Measurements from ENCODE around the gene NTPCR.

The NTPCR gene
- 8.7 to 41.6 (median 20.8) reads per million in 9 experiments for total RNA-seq

GRCh38 chr1:232950197-232951176 is at the start of gene NTPCR:
TSS of gene NTPCR (plus strand) at chr1:232950611. CDS start at chr1:232950711, 100 bp downstream.
- ATAC-seq (replicated peaks) (peak; percentile 75), DNase-seq (peak; percentile 93 to 95 (median 94))
- Mint-ChIP-seq H3K4me1 (ENCODE audit: low read depth in 2 of 2) (peaks cover 32 to 47% of the 10 kb centered on the region in 2 donors), H3K36me3 (ENCODE audit: insufficient read depth) (peaks cover 9% of the 10 kb centered on the region), H3K9me3 (no peaks in the 10 kb centered on the region), H3K4me3 (peak within 1 kb of the TSS; percentile 91 to 94), H3K27me3 (no peaks in the 10 kb centered on the region), H3K27ac (peak within 1 kb of the TSS; percentile 93 to 95)

GRCh38 chr1:232900818-232901217 is 49.6 kb upstream of the NTPCR start:
- ATAC-seq (replicated peaks): no peak
- no peaks in the 10 kb centered on the region for H3K9me3 Mint-ChIP-seq
- no peak for DNase-seq
- peaks cover 0 to 23% of the 10 kb centered on the region in 2 donors for H3K27me3 Mint-ChIP-seq
- H3K4me1 Mint-ChIP-seq (ENCODE audit: low read depth in 2 of 2): peaks cover 0 to 3% of the 10 kb centered on the region in 2 donors
- H3K27ac Mint-ChIP-seq: peak overlapping the region in 1 of 2 donors; percentile 73
- no peaks in the 10 kb centered on the region for H3K36me3 Mint-ChIP-seq (ENCODE audit: insufficient read depth)
- H3K4me3 Mint-ChIP-seq: no peak overlapping the region

GRCh38 chr1:232901255-232901654 is 49.2 kb upstream of the NTPCR start:
- peaks cover under 1 to 27% of the 10 kb centered on the region in 2 donors for H3K27me3 Mint-ChIP-seq
- H3K9me3 Mint-ChIP-seq: no peaks in the 10 kb centered on the region
- H3K4me1 Mint-ChIP-seq (ENCODE audit: low read depth in 2 of 2): peaks cover 0 to 3% of the 10 kb centered on the region in 2 donors
- no peak overlapping the region for H3K4me3 Mint-ChIP-seq
- no peak for ATAC-seq (replicated peaks)
- H3K27ac Mint-ChIP-seq: peak overlapping the region in 1 of 2 donors; percentile 73
- no peak for DNase-seq
- H3K36me3 Mint-ChIP-seq (ENCODE audit: insufficient read depth): no peaks in the 10 kb centered on the region

- peak overlapping the region in 1 of 2 donors; percentile 16 for H3K27ac Mint-ChIP-seq
- no peak for DNase-seq
- H3K27me3 Mint-ChIP-seq: peaks cover 10 to 37% of the 10 kb centered on the region in 2 donors
- peaks cover 0 to 3% of the 10 kb centered on the region in 2 donors for H3K4me1 Mint-ChIP-seq (ENCODE audit: low read depth in 2 of 2)
- no peaks in the 10 kb centered on the region for H3K9me3 Mint-ChIP-seq
- no peaks in the 10 kb centered on the region for H3K36me3 Mint-ChIP-seq (ENCODE audit: insufficient read depth)
- H3K4me3 Mint-ChIP-seq: no peak overlapping the region
- no peak for ATAC-seq (replicated peaks)
These were observed 47.5 kb upstream of the NTPCR start for GRCh38 chr1:232902774-232903350.

- Mint-ChIP-seq H3K4me1 (ENCODE audit: low read depth in 2 of 2) (peaks cover 0 to 3% of the 10 kb centered on the region in 2 donors), H3K36me3 (ENCODE audit: insufficient read depth) (no peaks in the 10 kb centered on the region)
These were observed 46.3 kb upstream of the NTPCR start for GRCh38 chr1:232904131-232904530.

GRCh38 chr1:232904566-232904965 is 45.8 kb upstream of the NTPCR start:
- no peaks in the 10 kb centered on the region for H3K36me3 Mint-ChIP-seq (ENCODE audit: insufficient read depth)
- DNase-seq (no peak), ATAC-seq (replicated peaks) (no peak)
- H3K9me3 Mint-ChIP-seq: no peaks in the 10 kb centered on the region
- no peak overlapping the region for H3K4me3 Mint-ChIP-seq
- peaks cover 0 to 3% of the 10 kb centered on the region in 2 donors for H3K4me1 Mint-ChIP-seq (ENCODE audit: low read depth in 2 of 2)
- peaks cover 16 to 23% of the 10 kb centered on the region in 2 donors for H3K27me3 Mint-ChIP-seq
- H3K27ac Mint-ChIP-seq: no peak overlapping the region

More at GRCh38 chr1:232904131-232904530, 46.3 kb upstream of the NTPCR start:
- H3K27ac Mint-ChIP-seq: no peak overlapping the region
- H3K4me3 Mint-ChIP-seq: no peak overlapping the region
- no peak for DNase-seq
- no peaks in the 10 kb centered on the region for H3K9me3 Mint-ChIP-seq
- ATAC-seq (replicated peaks): no peak
- peaks cover 12 to 25% of the 10 kb centered on the region in 2 donors for H3K27me3 Mint-ChIP-seq

- no peak overlapping the region for H3K4me3 Mint-ChIP-seq
- H3K4me1 Mint-ChIP-seq (ENCODE audit: low read depth in 2 of 2): peaks cover 0 to 3% of the 10 kb centered on the region in 2 donors
- peaks cover 16 to 23% of the 10 kb centered on the region in 2 donors for H3K27me3 Mint-ChIP-seq
- H3K27ac Mint-ChIP-seq: no peak overlapping the region
- H3K9me3 Mint-ChIP-seq: no peaks in the 10 kb centered on the region
- ATAC-seq (replicated peaks) (no peak), DNase-seq (no peak)
- H3K36me3 Mint-ChIP-seq (ENCODE audit: insufficient read depth): no peaks in the 10 kb centered on the region
These were observed 44.9 kb upstream of the NTPCR start for GRCh38 chr1:232905331-232906034.

GRCh38 chr1:232906441-232906840 is 44.0 kb upstream of the NTPCR start:
- Mint-ChIP-seq H3K27ac (no peak overlapping the region), H3K27me3 (peaks cover 16 to 23% of the 10 kb centered on the region in 2 donors), H3K4me1 (ENCODE audit: low read depth in 2 of 2) (peaks cover 0 to 3% of the 10 kb centered on the region in 2 donors), H3K9me3 (no peaks in the 10 kb centered on the region), H3K36me3 (ENCODE audit: insufficient read depth) (no peaks in the 10 kb centered on the region), H3K4me3 (no peak overlapping the region)
- no peak for DNase-seq
- no peak for ATAC-seq (replicated peaks)

GRCh38 chr1:232908831-232909230 is 41.6 kb upstream of the NTPCR start:
- peaks cover 16 to 23% of the 10 kb centered on the region in 2 donors for H3K27me3 Mint-ChIP-seq
- no peak overlapping the region for H3K27ac Mint-ChIP-seq
- DNase-seq (no peak), ATAC-seq (replicated peaks) (no peak)
- no peak overlapping the region for H3K4me3 Mint-ChIP-seq
- peaks cover 0 to 3% of the 10 kb centered on the region in 2 donors for H3K4me1 Mint-ChIP-seq (ENCODE audit: low read depth in 2 of 2)
- no peaks in the 10 kb centered on the region for H3K36me3 Mint-ChIP-seq (ENCODE audit: insufficient read depth)
- no peaks in the 10 kb centered on the region for H3K9me3 Mint-ChIP-seq

GRCh38 chr1:232909752-232910151 is 40.7 kb upstream of the NTPCR start:
- H3K4me3 Mint-ChIP-seq: no peak overlapping the region
- no peak for DNase-seq
- ATAC-seq (replicated peaks): no peak
- H3K36me3 Mint-ChIP-seq (ENCODE audit: insufficient read depth): no peaks in the 10 kb centered on the region
- H3K9me3 Mint-ChIP-seq: no peaks in the 10 kb centered on the region
- H3K27me3 Mint-ChIP-seq: peaks cover 16 to 23% of the 10 kb centered on the region in 2 donors
- H3K4me1 Mint-ChIP-seq (ENCODE audit: low read depth in 2 of 2): peaks cover 0 to 3% of the 10 kb centered on the region in 2 donors
- no peak overlapping the region for H3K27ac Mint-ChIP-seq

GRCh38 chr1:232911027-232911599 is 39.3 kb upstream of the NTPCR start:
- H3K4me3 Mint-ChIP-seq: no peak overlapping the region
- H3K27ac Mint-ChIP-seq: no peak overlapping the region
- peaks cover 12 to 16% of the 10 kb centered on the region in 2 donors for H3K27me3 Mint-ChIP-seq
- no peak for DNase-seq
- no peaks in the 10 kb centered on the region for H3K36me3 Mint-ChIP-seq (ENCODE audit: insufficient read depth)
- ATAC-seq (replicated peaks): no peak
- H3K4me1 Mint-ChIP-seq (ENCODE audit: low read depth in 2 of 2): no peaks in the 10 kb centered on the region
- no peaks in the 10 kb centered on the region for H3K9me3 Mint-ChIP-seq

- Mint-ChIP-seq H3K4me1 (ENCODE audit: low read depth in 2 of 2) (no peaks in the 10 kb centered on the region), H3K4me3 (no peak overlapping the region), H3K27me3 (peaks cover 0 to 6% of the 10 kb centered on the region in 2 donors), H3K36me3 (ENCODE audit: insufficient read depth) (no peaks in the 10 kb centered on the region), H3K9me3 (no peaks in the 10 kb centered on the region), H3K27ac (no peak overlapping the region)
- no peak for DNase-seq
- no peak for ATAC-seq (replicated peaks)
These were observed 37.4 kb upstream of the NTPCR start for GRCh38 chr1:232912845-232913580.

Data from effector memory CD8-positive, alpha-beta T cell (primary cell).